GM23338 (cell line): ENCODE data around the gene TMEM187. TPM values are rescaled to one million over a fixed set of nuclear protein-coding genes. Genes with fewer than 3 reads are reported as not detected.

Source experiments
- ATAC-seq: fragments of 200-7000 bp; cut with Tn5 transposase; 3 replicates; pipeline ENCODE4 v1.9.1; 2020
- DNase-seq: peaks from one replicate; pipeline ENCODE4 v3.0.0-alpha.2; 2015; ENCODE audit warnings: low spot score
- H2AFZ ChIP-seq: fragments of 200-600 bp; sonication (generic); 2 replicates; pipeline ENCODE4 v1.8.0; 2016; ENCODE audit warnings: antibody characterized with exemption, mild to moderate bottlenecking, moderate library complexity
- H3F3A ChIP-seq: fragments of 200-600 bp; sonication (generic); replicated peaks from 2 replicates; pipeline ENCODE4 v1.8.0; 2017; ENCODE audit warnings: antibody characterized with exemption, mixed run types, low read depth
- H3K27ac ChIP-seq: fragments of 200-600 bp; sonication (generic); 2 replicates; pipeline ENCODE4 v1.6.1; 2016; ENCODE audit warnings: low read depth
- H3K27me3 ChIP-seq: fragments of 200-600 bp; sonication (generic); 2 replicates; pipeline ENCODE4 v1.8.0; 2016; ENCODE audit warnings: mild to moderate bottlenecking, mixed run types, moderate library complexity; ENCODE audit not compliant: insufficient read depth
- H3K36me3 ChIP-seq: fragments of 200-600 bp; sonication (generic); 2 replicates; pipeline ENCODE4 v1.8.0; 2016; ENCODE audit warnings: mild to moderate bottlenecking; ENCODE audit not compliant: insufficient read depth
- H3K4me1 ChIP-seq: fragments of 200-600 bp; sonication (generic); 2 replicates; pipeline ENCODE4 v1.8.0; 2016; ENCODE audit warnings: mild to moderate bottlenecking, moderate library complexity; ENCODE audit not compliant: insufficient read depth
- H3K4me2 ChIP-seq: fragments of 200-600 bp; sonication (generic); 2 replicates; pipeline ENCODE4 v1.7.1; 2017; ENCODE audit warnings: mixed run types
- H3K4me3 ChIP-seq: fragments of 200-600 bp; sonication (generic); 2 replicates; pipeline ENCODE4 v1.6.1; 2016; ENCODE audit warnings: mixed run types
- H3K79me2 ChIP-seq: fragments of 200-600 bp; sonication (generic); replicated peaks from 2 replicates; pipeline ENCODE4 v1.8.0; 2017; ENCODE audit warnings: mild to moderate bottlenecking; ENCODE audit not compliant: insufficient read depth
- H3K9me2 ChIP-seq: fragments of 200-600 bp; sonication (generic); 2 replicates; pipeline ENCODE4 v1.8.0; 2017; ENCODE audit not compliant: insufficient read depth
- H4K20me1 ChIP-seq: fragments of 200-600 bp; sonication (generic); replicated peaks from 2 replicates; pipeline ENCODE4 v1.8.0; 2017; ENCODE audit warnings: mild to moderate bottlenecking; ENCODE audit not compliant: insufficient read depth
- H3K27ac Mint-ChIP-seq: 2 replicates; pipeline ENCODE4 v1.8.0; 2020; ENCODE audit warnings: inconsistent platforms, mild to moderate bottlenecking, moderate library complexity, mixed read lengths
- H3K27me3 Mint-ChIP-seq: 3 replicates; pipeline ENCODE4 v1.8.0; 2022; ENCODE audit warnings: low read depth, mild to moderate bottlenecking, moderate library complexity, mixed read lengths, inconsistent platforms; ENCODE audit not compliant: insufficient read depth, poor library complexity
- H3K36me3 Mint-ChIP-seq: 3 replicates; pipeline ENCODE4 v1.8.0; 2021; ENCODE audit warnings: low read depth, mild to moderate bottlenecking, inconsistent platforms, moderate library complexity, mixed read lengths
- H3K4me1 Mint-ChIP-seq: 3 replicates; pipeline ENCODE4 v1.8.0; 2020; ENCODE audit warnings: mild to moderate bottlenecking, inconsistent platforms, mixed read lengths
- H3K4me3 Mint-ChIP-seq: 3 replicates; pipeline ENCODE4 v1.8.0; 2021; ENCODE audit warnings: moderate library complexity, mild to moderate bottlenecking, inconsistent platforms, mixed read lengths
- H3K9me3 Mint-ChIP-seq: 3 replicates; pipeline ENCODE4 v1.8.0; 2020; ENCODE audit warnings: moderate library complexity, mild to moderate bottlenecking, inconsistent platforms, mixed read lengths
- CREB1 ChIP-seq: fragments of 250-450 bp; sonication (Bioruptor Pico); IDR thresholded peaks from 2 replicates; pipeline ENCODE4 v1.5.0; 2020; ENCODE audit warnings: low read depth, mild to moderate bottlenecking, moderate library complexity
- EZH2phosphoT487 ChIP-seq: fragments of 200-600 bp; sonication (generic); IDR thresholded peaks from one replicate; pipeline ENCODE4 v1.8.1; 2018; ENCODE audit warnings: antibody characterized with exemption; ENCODE audit not compliant: unreplicated experiment
- JUNB ChIP-seq: IDR thresholded peaks from one replicate; pipeline ENCODE4 v1.6.1; 2016; ENCODE audit warnings: antibody characterized with exemption; ENCODE audit not compliant: unreplicated experiment
- NANOG ChIP-seq: IDR thresholded peaks from 2 replicates; pipeline ENCODE4 v1.6.1; 2016; ENCODE audit warnings: antibody characterized with exemption, borderline replicate concordance
- STAT1 ChIP-seq: IDR thresholded peaks from one replicate; pipeline ENCODE4 v1.6.1; 2016; ENCODE audit warnings: antibody characterized with exemption; ENCODE audit not compliant: unreplicated experiment
- polyA plus RNA-seq: library from polyadenylated mRNA; unstranded; fragments of >200 nt; fragmentation: Nextera tagmentation; extraction: Ambion mirVana; gene quantifications from 2 replicates; pipeline ENCODE4 v1.2.1, GENCODE V29; 2016
- total RNA-seq: library from RNA; depleted of rRNA; stranded (reverse); fragments of >200 nt; shearing (Covaris generic); gene quantifications from 2 replicates; pipeline ENCODE4 v1.2.3, GENCODE V29; 2014
- TF ChIP-seq, protein P1 (sequence below): fragments of 250-450 bp; sonication (Bioruptor Pico); IDR thresholded peaks from 2 replicates; pipeline ENCODE4 v1.5.0; 2020; ENCODE audit warnings: mild to moderate bottlenecking, moderate library complexity

TMEM187 gene
- total and polyA plus RNA-seq, 2 experiments from 2014 or later, result 2.5 to 4.4 TPM

DNA sequence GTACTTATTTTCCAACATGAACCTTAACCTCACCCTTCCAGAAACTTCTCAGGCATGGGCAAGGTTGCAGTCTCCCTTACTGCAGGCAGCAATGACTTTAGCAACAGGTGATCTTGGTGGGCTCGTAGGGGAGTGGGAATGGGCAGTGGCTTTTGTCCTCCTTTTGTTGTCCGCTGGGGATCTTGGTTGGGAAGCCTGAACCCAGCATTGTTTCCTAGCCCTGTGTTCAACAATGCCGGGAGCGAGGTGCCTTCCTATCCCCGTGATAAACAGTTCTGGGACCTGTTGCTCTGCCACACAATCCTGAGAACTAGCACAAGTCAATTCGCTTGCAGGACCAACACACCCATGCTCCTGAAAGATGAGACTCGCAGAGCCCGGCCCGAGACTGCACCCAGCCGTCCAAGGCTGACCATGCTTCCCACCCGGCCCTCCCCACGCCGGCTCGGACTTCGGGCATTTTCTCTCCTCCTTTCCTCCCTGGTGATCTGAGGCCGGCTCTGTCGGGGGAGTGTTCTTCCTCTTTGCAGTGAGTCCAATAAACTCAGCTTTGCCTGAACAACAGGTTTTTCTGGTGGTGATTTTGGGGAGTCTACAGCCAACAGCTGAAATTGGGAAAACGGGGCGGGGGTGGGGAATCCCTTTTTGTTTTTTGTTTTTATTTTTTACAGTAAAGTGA, 26.9 kb downstream of the TMEM187 start (continued):
- TF ChIP-seq, protein P1, sequence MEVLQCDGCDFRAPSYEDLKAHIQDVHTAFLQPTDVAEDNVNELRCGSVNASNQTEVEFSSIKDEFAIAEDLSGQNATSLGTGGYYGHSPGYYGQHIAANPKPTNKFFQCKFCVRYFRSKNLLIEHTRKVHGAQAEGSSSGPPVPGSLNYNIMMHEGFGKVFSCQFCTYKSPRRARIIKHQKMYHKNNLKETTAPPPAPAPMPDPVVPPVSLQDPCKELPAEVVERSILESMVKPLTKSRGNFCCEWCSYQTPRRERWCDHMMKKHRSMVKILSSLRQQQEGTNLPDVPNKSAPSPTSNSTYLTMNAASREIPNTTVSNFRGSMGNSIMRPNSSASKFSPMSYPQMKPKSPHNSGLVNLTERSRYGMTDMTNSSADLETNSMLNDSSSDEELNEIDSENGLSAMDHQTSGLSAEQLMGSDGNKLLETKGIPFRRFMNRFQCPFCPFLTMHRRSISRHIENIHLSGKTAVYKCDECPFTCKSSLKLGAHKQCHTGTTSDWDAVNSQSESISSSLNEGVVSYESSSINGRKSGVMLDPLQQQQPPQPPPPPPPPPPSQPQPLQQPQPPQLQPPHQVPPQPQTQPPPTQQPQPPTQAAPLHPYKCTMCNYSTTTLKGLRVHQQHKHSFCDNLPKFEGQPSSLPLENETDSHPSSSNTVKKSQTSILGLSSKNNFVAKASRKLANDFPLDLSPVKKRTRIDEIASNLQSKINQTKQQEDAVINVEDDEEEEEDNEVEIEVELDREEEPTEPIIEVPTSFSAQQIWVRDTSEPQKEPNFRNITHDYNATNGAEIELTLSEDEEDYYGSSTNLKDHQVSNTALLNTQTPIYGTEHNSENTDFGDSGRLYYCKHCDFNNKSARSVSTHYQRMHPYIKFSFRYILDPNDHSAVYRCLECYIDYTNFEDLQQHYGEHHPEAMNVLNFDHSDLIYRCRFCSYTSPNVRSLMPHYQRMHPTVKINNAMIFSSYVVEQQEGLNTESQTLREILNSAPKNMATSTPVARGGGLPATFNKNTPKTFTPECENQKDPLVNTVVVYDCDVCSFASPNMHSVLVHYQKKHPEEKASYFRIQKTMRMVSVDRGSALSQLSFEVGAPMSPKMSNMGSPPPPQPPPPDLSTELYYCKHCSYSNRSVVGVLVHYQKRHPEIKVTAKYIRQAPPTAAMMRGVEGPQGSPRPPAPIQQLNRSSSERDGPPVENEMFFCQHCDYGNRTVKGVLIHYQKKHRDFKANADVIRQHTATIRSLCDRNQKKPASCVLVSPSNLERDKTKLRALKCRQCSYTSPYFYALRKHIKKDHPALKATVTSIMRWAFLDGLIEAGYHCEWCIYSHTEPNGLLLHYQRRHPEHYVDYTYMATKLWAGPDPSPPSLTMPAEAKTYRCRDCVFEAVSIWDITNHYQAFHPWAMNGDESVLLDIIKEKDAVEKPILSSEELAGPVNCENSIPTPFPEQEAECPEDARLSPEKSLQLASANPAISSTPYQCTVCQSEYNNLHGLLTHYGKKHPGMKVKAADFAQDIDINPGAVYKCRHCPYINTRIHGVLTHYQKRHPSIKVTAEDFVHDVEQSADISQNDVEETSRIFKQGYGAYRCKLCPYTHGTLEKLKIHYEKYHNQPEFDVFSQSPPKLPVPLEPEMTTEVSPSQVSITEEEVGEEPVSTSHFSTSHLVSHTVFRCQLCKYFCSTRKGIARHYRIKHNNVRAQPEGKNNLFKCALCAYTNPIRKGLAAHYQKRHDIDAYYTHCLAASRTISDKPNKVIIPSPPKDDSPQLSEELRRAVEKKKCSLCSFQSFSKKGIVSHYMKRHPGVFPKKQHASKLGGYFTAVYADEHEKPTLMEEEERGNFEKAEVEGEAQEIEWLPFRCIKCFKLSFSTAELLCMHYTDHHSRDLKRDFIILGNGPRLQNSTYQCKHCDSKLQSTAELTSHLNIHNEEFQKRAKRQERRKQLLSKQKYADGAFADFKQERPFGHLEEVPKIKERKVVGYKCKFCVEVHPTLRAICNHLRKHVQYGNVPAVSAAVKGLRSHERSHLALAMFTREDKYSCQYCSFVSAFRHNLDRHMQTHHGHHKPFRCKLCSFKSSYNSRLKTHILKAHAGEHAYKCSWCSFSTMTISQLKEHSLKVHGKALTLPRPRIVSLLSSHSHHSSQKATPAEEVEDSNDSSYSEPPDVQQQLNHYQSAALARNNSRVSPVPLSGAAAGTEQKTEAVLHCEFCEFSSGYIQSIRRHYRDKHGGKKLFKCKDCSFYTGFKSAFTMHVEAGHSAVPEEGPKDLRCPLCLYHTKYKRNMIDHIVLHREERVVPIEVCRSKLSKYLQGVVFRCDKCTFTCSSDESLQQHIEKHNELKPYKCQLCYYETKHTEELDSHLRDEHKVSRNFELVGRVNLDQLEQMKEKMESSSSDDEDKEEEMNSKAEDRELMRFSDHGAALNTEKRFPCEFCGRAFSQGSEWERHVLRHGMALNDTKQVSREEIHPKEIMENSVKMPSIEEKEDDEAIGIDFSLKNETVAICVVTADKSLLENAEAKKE (CRISPR knock-in tag), result no peak

DNA sequence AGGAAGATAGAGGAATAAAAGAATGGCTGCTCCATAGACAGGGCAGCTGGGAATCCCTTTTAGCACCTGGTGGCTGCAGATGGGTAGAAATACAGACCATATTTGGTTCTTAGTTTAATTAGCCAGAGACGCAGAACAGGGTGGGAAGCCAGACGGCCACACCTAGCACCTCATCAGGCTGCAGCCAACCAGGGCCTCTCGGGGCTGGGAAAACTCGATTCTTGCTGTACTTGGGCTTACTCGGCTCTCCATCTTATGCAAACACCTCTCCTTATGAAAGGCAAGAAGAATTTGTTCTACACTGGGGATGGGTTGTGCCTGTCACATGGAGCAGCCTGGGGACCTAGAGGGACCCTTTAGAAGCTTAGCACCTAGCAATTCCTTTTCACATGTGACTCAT, 27.5 kb downstream of the TMEM187 start:
- H3K4me1 Mint-ChIP-seq, result peaks cover 11% of the 10 kb centered on the region; the same call in 2 of the 3 replicates
- no peaks in the 10 kb centered on the region for H3K36me3 ChIP-seq
- peak; percentile 71 for ATAC-seq
- H3K9me2 ChIP-seq, result no peaks in the 10 kb centered on the region
- H2AFZ ChIP-seq, result no peak overlapping the region
- no peaks in the 10 kb centered on the region for H4K20me1 ChIP-seq
- H3F3A ChIP-seq, result no peaks in the 10 kb centered on the region
- no peak overlapping the region for H3K4me2 ChIP-seq
- peaks cover 5% of the 10 kb centered on the region for H3K27me3 Mint-ChIP-seq
- H3K4me3 ChIP-seq, result no peak overlapping the region
- H3K27ac ChIP-seq, result no peak overlapping the region
- no peaks in the 10 kb centered on the region for H3K27me3 ChIP-seq
- H3K4me3 Mint-ChIP-seq, result no peak overlapping the region
- no peaks in the 10 kb centered on the region for H3K36me3 Mint-ChIP-seq
- no peaks in the 10 kb centered on the region; the same call in 2 of the 3 replicates for H3K9me3 Mint-ChIP-seq
- no peaks in the 10 kb centered on the region for H3K79me2 ChIP-seq
- H3K27ac Mint-ChIP-seq, result no peak overlapping the region
- no peaks in the 10 kb centered on the region for H3K4me1 ChIP-seq
- peak; percentile 12 for DNase-seq
- TF ChIP-seq JUNB (no peak), NANOG (no peak), STAT1 (no peak), CREB1 (CRISPR knock-in tag) (no peak), EZH2phosphoT487 (no peak)
- TF ChIP-seq, protein P1 (CRISPR knock-in tag), result no peak
